MCF 10A (cell line): Measurements from ENCODE around the gene USP8. TPM values are rescaled to one million over a fixed set of nuclear protein-coding genes. Genes with fewer than 3 reads are reported as not detected.

Source experiments
- BruUV-seq: library from RNA; stranded (reverse); fragments of 400-500 nt; replicated peaks from 2 replicates; lab custom pipeline; 2021; lab: Mats Ljungman, UMichigan
- CTCF ChIA-PET: fragments of 300-600 bp; sonication (Branson Sonifier 250); formaldehyde crosslinking; extraction: SDS; loops from one replicate; lab custom pipeline; 2021; ENCODE audit warnings: antibody characterized with exemption, inconsistent platforms; lab: Yijun Ruan, JAX
- POLR2A ChIA-PET: fragments of 300-600, 350-650 bp; sonication (Branson Sonifier 250); formaldehyde crosslinking; extraction: SDS; loops from one replicate; lab custom pipeline; 2020; ENCODE audit warnings: antibody characterized with exemption, inconsistent platforms; lab: Yijun Ruan, JAX
- DNase-seq: peaks from one replicate; pipeline ENCODE4 v3.0.0-alpha.2; 2018; ENCODE audit not compliant: unreplicated experiment
- H3K27ac Mint-ChIP-seq: one replicate; pipeline ENCODE4 v1.8.0; 2022; ENCODE audit warnings: mild to moderate bottlenecking, low read depth, mixed read lengths; ENCODE audit not compliant: unreplicated experiment
- H3K27me3 Mint-ChIP-seq: one replicate; pipeline ENCODE4 v1.8.0; 2022; ENCODE audit warnings: mixed read lengths; ENCODE audit not compliant: insufficient read depth, unreplicated experiment
- H3K36me3 Mint-ChIP-seq: one replicate; pipeline ENCODE4 v1.8.0; 2022; ENCODE audit warnings: mild to moderate bottlenecking, moderate library complexity, mixed read lengths; ENCODE audit not compliant: insufficient read depth, unreplicated experiment
- H3K4me1 Mint-ChIP-seq: one replicate; pipeline ENCODE4 v1.8.0; 2022; ENCODE audit warnings: mixed read lengths; ENCODE audit not compliant: insufficient read depth, unreplicated experiment
- H3K4me3 Mint-ChIP-seq: one replicate; pipeline ENCODE4 v1.8.0; 2022; ENCODE audit warnings: mild to moderate bottlenecking, moderate library complexity, mixed read lengths; ENCODE audit not compliant: unreplicated experiment
- H3K9me3 Mint-ChIP-seq: one replicate; pipeline ENCODE4 v1.8.0; 2022; ENCODE audit warnings: mixed read lengths; ENCODE audit not compliant: unreplicated experiment
- CTCF ChIP-seq: fragments of 200-600 bp; IDR thresholded peaks from one replicate; pipeline ENCODE4 v1.8.0; 2022; ENCODE audit warnings: antibody characterized with exemption, mild to moderate bottlenecking; ENCODE audit not compliant: unreplicated experiment
- intact Hi-C: fragments of 100-400 bp; cut with micrococcal nuclease; formaldehyde crosslinking; loops from 2 replicates; pipeline ENCODE4 v1.14.1; 2022
- total RNA-seq: library from RNA; stranded (reverse); gene quantifications from 2 replicates; pipeline ENCODE4 v1.2.3, GENCODE V29; 2022

USP8 gene
- total RNA-seq, 1 experiment from 2014 or later, result 72.7 TPM

- POLR2A ChIA-PET, result no interaction called here
- no peaks in the 10 kb centered on the region for H3K9me3 Mint-ChIP-seq
- no TSS peak for BruUV-seq
- H3K4me3 Mint-ChIP-seq, result no peak overlapping the region
- CTCF ChIA-PET, result no interaction called here
- no peak for DNase-seq
- no peaks in the 10 kb centered on the region for H3K4me1 Mint-ChIP-seq
- intact Hi-C loops, result no loop called here
- no peak for TF ChIP-seq CTCF
- no peak overlapping the region for H3K27ac Mint-ChIP-seq
- no peaks in the 10 kb centered on the region for H3K36me3 Mint-ChIP-seq
- H3K27me3 Mint-ChIP-seq, result no peaks in the 10 kb centered on the region
Observed at GRCh38 chr15:50513001-50513400, 88.8 kb downstream of the USP8 start.

GRCh38 chr15:50519740-50520425, 95.7 kb downstream of the USP8 start:
- CTCF ChIA-PET, result no interaction called here
- H3K4me1 Mint-ChIP-seq, result no peaks in the 10 kb centered on the region
- no peaks in the 10 kb centered on the region for H3K9me3 Mint-ChIP-seq
- no peak overlapping the region for H3K27ac Mint-ChIP-seq
- no peak for DNase-seq
- no peaks in the 10 kb centered on the region for H3K36me3 Mint-ChIP-seq
- TF ChIP-seq CTCF, result no peak
- POLR2A ChIA-PET, result no interaction called here
- H3K4me3 Mint-ChIP-seq, result no peak overlapping the region
- no TSS peak for BruUV-seq
- intact Hi-C loops, result no loop called here
- H3K27me3 Mint-ChIP-seq, result no peaks in the 10 kb centered on the region

- H3K9me3 Mint-ChIP-seq, result no peaks in the 10 kb centered on the region
- H3K36me3 Mint-ChIP-seq, result peaks cover 4% of the 10 kb centered on the region
- ChIA-PET CTCF (no interaction called here), POLR2A (interaction anchor here (0.9 kb wide), 1 partner anchor 16 kb away, joined by 4 read pairs; no protein-coding TSS in a partner anchor)
- H3K27me3 Mint-ChIP-seq, result no peaks in the 10 kb centered on the region
- H3K27ac Mint-ChIP-seq, result no peak overlapping the region
- no peak for TF ChIP-seq CTCF
- intact Hi-C loops, result no loop called here
- H3K4me1 Mint-ChIP-seq, result no peaks in the 10 kb centered on the region
- H3K4me3 Mint-ChIP-seq, result no peak overlapping the region
- no peak for DNase-seq
- no TSS peak for BruUV-seq
Observed at GRCh38 chr15:50523851-50524251, 99.6 kb downstream of the USP8 start.

- no peak for TF ChIP-seq CTCF
- H3K27me3 Mint-ChIP-seq, result no peaks in the 10 kb centered on the region
- H3K4me1 Mint-ChIP-seq, result no peaks in the 10 kb centered on the region
- no peaks in the 10 kb centered on the region for H3K9me3 Mint-ChIP-seq
- no TSS peak for BruUV-seq
- H3K4me3 Mint-ChIP-seq, result no peak overlapping the region
- intact Hi-C loops, result no loop called here
- DNase-seq, result no peak
- H3K27ac Mint-ChIP-seq, result no peak overlapping the region
- ChIA-PET CTCF (no interaction called here), POLR2A (interaction anchor here (0.6 to 0.9 kb wide), 2 partner anchors 11 to 23 kb away, joined by 3 to 6 read pairs; no protein-coding TSS in a partner anchor)
- peaks cover 4% of the 10 kb centered on the region for H3K36me3 Mint-ChIP-seq
Observed at GRCh38 chr15:50531163-50531562, 107.0 kb downstream of the USP8 start.
